ENCODE results near the gene MSN.

DNA sequence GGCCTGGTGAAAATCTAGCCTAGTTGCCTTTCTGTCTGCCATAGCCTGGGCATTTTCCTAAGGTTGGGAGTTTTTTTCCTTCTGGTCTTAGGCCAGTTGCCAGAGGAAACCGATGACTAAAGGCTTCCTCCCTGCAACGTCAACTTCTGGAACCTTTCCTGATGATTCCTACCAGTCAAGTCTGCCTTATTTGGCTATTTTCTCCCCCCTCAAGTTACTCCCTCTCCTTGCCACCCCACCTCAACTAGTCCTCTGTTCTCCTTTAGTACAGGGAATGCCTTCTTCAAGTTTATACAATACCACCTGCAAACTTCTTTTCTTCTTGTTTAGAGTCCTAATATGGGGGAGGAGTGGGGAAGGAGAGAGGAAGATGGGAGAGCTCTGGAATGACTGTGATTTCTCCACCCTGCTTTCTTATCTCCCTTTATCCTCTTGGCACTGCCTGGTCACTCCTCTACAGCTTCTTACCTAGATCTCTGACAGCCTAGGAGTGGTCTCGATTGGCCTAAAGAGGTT is 10.6 kb downstream of the MSN start:
- TF ChIP-seq POLR2A (IDR thresholded peaks at IDR 0.05; ENCODE audit: low read depth, low read length): no peak
- TF ChIP-seq POLR2AphosphoS5 (IDR thresholded peaks at IDR 0.05; ENCODE audit: low read depth, low read length): no peak
- TF ChIP-seq TAF1 (IDR thresholded peaks at IDR 0.05; ENCODE audit: low read depth, low read length): no peak
- no peak for TF ChIP-seq SPI1 (IDR thresholded peaks at IDR 0.05; ENCODE audit: low read depth, low read length)
- no peak for TF ChIP-seq POU2F2 (IDR thresholded peaks at IDR 0.05; ENCODE audit: low read depth, low read length)
